NB4 (cell line): Measurements from ENCODE around the gene RHOH.

Experiments used
- DNase-seq: peaks from one replicate; pipeline ENCODE4 v3.0.0; 2010; ENCODE audit warnings: low read depth
- H3K4me3 ChIP-seq: one replicate; pipeline ENCODE4 v1.5.1; 2011; ENCODE audit warnings: mild to moderate bottlenecking, low read depth, low read length, moderate library complexity
- CTCF ChIP-seq: IDR thresholded peaks from one replicate; pipeline ENCODE4 v1.5.1; 2012; ENCODE audit warnings: low read depth, low read length
- MYC ChIP-seq: IDR thresholded peaks from 2 replicates; pipeline ENCODE4 v1.6.1; 2011; ENCODE audit warnings: low read depth, low read length
- POLR2A ChIP-seq: IDR thresholded peaks from 2 replicates; pipeline ENCODE4 v1.6.1; 2011; ENCODE audit warnings: mild to moderate bottlenecking; ENCODE audit not compliant: insufficient read length; ENCODE audit errors: extremely low read depth
- TF ChIP-seq, protein P1 (sequence below): IDR thresholded peaks from 2 replicates; pipeline ENCODE4 v1.6.1; 2011; ENCODE audit warnings: low read depth, low read length

RHOH gene

GRCh38 chr4:40233227-40233626 is 36.4 kb downstream of the RHOH start:
- DNase-seq, result no peak
- H3K4me3 ChIP-seq, result no peak overlapping the region
- TF ChIP-seq, protein P1, sequence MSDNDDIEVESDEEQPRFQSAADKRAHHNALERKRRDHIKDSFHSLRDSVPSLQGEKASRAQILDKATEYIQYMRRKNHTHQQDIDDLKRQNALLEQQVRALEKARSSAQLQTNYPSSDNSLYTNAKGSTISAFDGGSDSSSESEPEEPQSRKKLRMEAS, result no peak

GRCh38 chr4:40234519-40235039 is 37.7 kb downstream of the RHOH start:
- no peak for TF ChIP-seq MYC
- TF ChIP-seq POLR2A, result no peak
- TF ChIP-seq, protein P1, result no peak
- TF ChIP-seq CTCF, result no peak
- no peak for DNase-seq
- no peak overlapping the region for H3K4me3 ChIP-seq

- H3K4me3 ChIP-seq, result no peak overlapping the region
- no peak for DNase-seq
- TF ChIP-seq MYC (no peak), POLR2A (no peak), CTCF (no peak)
- TF ChIP-seq, protein P1, result no peak
These were observed 41.3 kb downstream of the RHOH start for GRCh38 chr4:40238008-40238699.

- H3K4me3 ChIP-seq, result no peak overlapping the region
- DNase-seq, result peak; percentile 51
- TF ChIP-seq POLR2A (no peak), CTCF (no peak), MYC (no peak)
- TF ChIP-seq, protein P1, result no peak
These were observed 42.1 kb downstream of the RHOH start for GRCh38 chr4:40238700-40239548.

DNA sequence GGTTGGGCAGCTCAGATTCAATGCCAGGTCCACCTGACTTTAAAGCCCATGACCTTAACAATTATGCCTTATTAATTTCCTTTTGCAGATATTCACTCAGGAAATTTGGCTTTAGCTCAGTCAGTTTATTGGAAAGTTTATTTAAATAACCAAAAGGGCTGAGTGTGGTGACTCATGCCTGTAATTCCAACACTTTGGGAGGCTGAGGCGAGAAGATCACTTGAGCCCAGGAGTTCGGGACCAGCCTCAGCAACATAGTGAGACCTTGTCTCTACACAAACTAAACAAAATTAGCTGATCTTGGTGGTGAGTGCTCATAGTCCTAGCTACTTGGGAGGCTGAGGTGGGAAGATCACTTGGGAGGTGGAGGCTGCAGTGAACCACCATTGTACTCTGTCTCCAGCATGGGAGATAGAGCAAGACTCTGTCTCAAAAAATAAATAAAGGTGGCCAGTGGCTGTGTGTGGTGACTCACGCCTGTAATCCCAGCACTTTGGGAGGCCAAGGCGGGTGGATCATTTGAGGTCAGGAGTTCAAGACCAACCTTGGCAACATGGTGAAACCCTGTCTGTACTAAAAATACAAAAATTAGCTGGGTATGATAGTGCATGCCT is 43.3 kb downstream of the RHOH start:
- TF ChIP-seq MYC (no peak), POLR2A (no peak), CTCF (no peak)
- TF ChIP-seq, protein P1, result no peak
- no peak for DNase-seq
- no peak overlapping the region for H3K4me3 ChIP-seq

DNA sequence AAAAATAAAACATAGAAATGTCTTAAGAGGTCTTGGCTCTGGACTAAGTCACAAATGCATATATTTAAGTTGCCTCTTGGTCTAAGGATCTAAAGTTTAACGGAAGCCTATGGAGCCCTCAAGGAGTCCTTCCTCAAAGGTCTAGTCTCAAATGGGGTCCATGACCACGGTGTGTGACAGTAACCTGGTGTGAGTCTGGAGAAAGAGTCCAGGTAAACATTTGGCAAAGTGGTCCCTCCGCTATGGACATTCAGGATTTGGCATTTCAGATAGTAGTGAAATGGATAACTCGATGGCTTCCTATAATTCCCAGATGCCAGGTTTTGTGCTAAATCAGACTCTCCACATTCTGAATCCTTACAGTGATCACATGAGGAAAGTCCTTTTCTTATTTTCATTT is 44.2 kb downstream of the RHOH start:
- no peak for DNase-seq
- TF ChIP-seq POLR2A (no peak), MYC (no peak), CTCF (no peak)
- TF ChIP-seq, protein P1, result no peak
- H3K4me3 ChIP-seq, result no peak overlapping the region
